GM23248 (cell line): ENCODE data around the gene POMZP3.
"Not testable (repeated sequence)": the region's sequence is repeated elsewhere in the genome, so short reads cannot be mapped to it uniquely, and the experiment has no call there.

Experiments
- EZH2 ChIP-seq: fragments of 200-600 bp; sonication (generic); IDR thresholded peaks from 2 replicates; pipeline ENCODE4 v1.6.1; 2018; ENCODE audit warnings: antibody characterized with exemption, mild to moderate bottlenecking; ENCODE audit not compliant: insufficient read depth, poor library complexity, severe bottlenecking
- EZH2phosphoT487 ChIP-seq: fragments of 200-600 bp; sonication (generic); IDR thresholded peaks from 2 replicates; pipeline ENCODE4 v1.6.1; 2018; ENCODE audit warnings: antibody characterized with exemption, moderate library complexity, mild to moderate bottlenecking, low read depth; ENCODE audit not compliant: insufficient read depth

- TF ChIP-seq EZH2, EZH2phosphoT487: not testable (repeated sequence)
Measured at GRCh38 chr7:76598590-76599264, 28.4 kb downstream of the POMZP3 start.
